ENCODE results near the gene KIAA0586. TPM values are rescaled to one million over a fixed set of nuclear protein-coding genes. Genes with fewer than 3 reads are reported as not detected.
A peak's percentile ranks its signal among the peaks of the same experiment; 100 is the strongest.

KIAA0586 gene
- total and polyA plus RNA-seq, 9 of the 15 experiments (the other 6 are each of a cell fraction or from before 2014, with no cell fraction given) = 11.2 to 30.9 (median 22.6) TPM

GRCh38 chr14:58395812-58396788, 31.4 kb upstream of the KIAA0586 start, which contains the start of gene TOMM20L (continued):
- TF ChIP-seq RREB1 (CRISPR knock-in tag; IDR thresholded peaks at IDR 0.05) (no peak), LCOR (CRISPR knock-in tag; IDR thresholded peaks at IDR 0.05) (no peak), HNRNPH1 (optimal IDR thresholded peaks at IDR 0.05; ENCODE audit: low read depth, low read length) (no peak), CHD2 (IDR thresholded peaks at IDR 0.05; ENCODE audit: low read depth, low read length) (no peak), SAFB2 (IDR thresholded peaks at IDR 0.05; ENCODE audit: borderline replicate concordance, low read depth, low read length, severe bottlenecking) (no peak), ZNF239 (CRISPR knock-in tag; IDR thresholded peaks at IDR 0.05) (no peak), CSDE1 (IDR thresholded peaks at IDR 0.05) (no peak), ATF2 (CRISPR knock-in tag; IDR thresholded peaks at IDR 0.05) (no peak), SMAD1 (IDR thresholded peaks at IDR 0.05; ENCODE audit: low read depth, low read length, partially characterized antibody) (no peak), NUFIP1 (IDR thresholded peaks at IDR 0.05; ENCODE audit: partially characterized antibody) (no peak), ARID3A (IDR thresholded peaks at IDR 0.05; ENCODE audit: borderline replicate concordance, low read depth, low read length) (no peak), CXXC5 (CRISPR knock-in tag; IDR thresholded peaks at IDR 0.05) (peak; percentile 72), RB1 (IDR thresholded peaks at IDR 0.05; ENCODE audit: low read depth) (no peak), ZFP91 (CRISPR knock-in tag; IDR thresholded peaks at IDR 0.05) (no peak), TRIM24 (IDR thresholded peaks at IDR 0.05) (no peak), ZBTB17 (CRISPR knock-in tag; IDR thresholded peaks at IDR 0.05) (no peak)
